Measurements from ENCODE around the gene CMBL.

CMBL gene

GRCh38 chr5:10310066-10310779 is 2.5 kb upstream of the CMBL start:
- no peak for DNase-seq (ENCODE audit: low read depth in 2 of 2)

- no peak for DNase-seq (ENCODE audit: low read depth in 2 of 2)
Measured at GRCh38 chr5:10308844-10309243, 1.1 kb upstream of the CMBL start.

GRCh38 chr5:10306806-10307205 is 896 bp downstream of the CMBL start:
- DNase-seq (ENCODE audit: low read depth in 2 of 2), result no peak

- no peak for DNase-seq (ENCODE audit: low read depth in 2 of 2)
Measured at GRCh38 chr5:10306114-10306513, 1.6 kb downstream of the CMBL start.

GRCh38 chr5:10304932-10305331 is 2.8 kb downstream of the CMBL start:
- no peak for DNase-seq (ENCODE audit: low read depth in 2 of 2)

- DNase-seq (ENCODE audit: low read depth in 2 of 2), result no peak
Measured at GRCh38 chr5:10303699-10304170, 4.0 kb downstream of the CMBL start.

GRCh38 chr5:10303201-10303600 is 4.5 kb downstream of the CMBL start:
- DNase-seq (ENCODE audit: low read depth in 2 of 2), result no peak

GRCh38 chr5:10301842-10302610 is 5.7 kb downstream of the CMBL start:
- DNase-seq (ENCODE audit: low read depth in 2 of 2), result no peak

- DNase-seq (ENCODE audit: low read depth in 2 of 2), result no peak
Measured at GRCh38 chr5:10301266-10301665, 6.4 kb downstream of the CMBL start.

- no peak for DNase-seq (ENCODE audit: low read depth in 2 of 2)
Measured at GRCh38 chr5:10300246-10300645, 7.5 kb downstream of the CMBL start.

- DNase-seq (ENCODE audit: low read depth in 2 of 2), result no peak
Measured at GRCh38 chr5:10297646-10298204, 10.0 kb downstream of the CMBL start.

- no peak for DNase-seq (ENCODE audit: low read depth in 2 of 2)
Measured at GRCh38 chr5:10295619-10296326, 11.9 kb downstream of the CMBL start.

- no peak for DNase-seq (ENCODE audit: low read depth in 2 of 2)
Measured at GRCh38 chr5:10293907-10294662, 13.6 kb downstream of the CMBL start.

GRCh38 chr5:10291692-10292339 is 15.9 kb downstream of the CMBL start:
- DNase-seq (ENCODE audit: low read depth in 2 of 2), result no peak

- DNase-seq (ENCODE audit: low read depth in 2 of 2), result no peak
Measured at GRCh38 chr5:10290438-10290837, 17.3 kb downstream of the CMBL start.

GRCh38 chr5:10289991-10290390 is 17.7 kb downstream of the CMBL start:
- no peak for DNase-seq (ENCODE audit: low read depth in 2 of 2)

GRCh38 chr5:10289353-10289752 is 18.3 kb downstream of the CMBL start:
- DNase-seq (ENCODE audit: low read depth in 2 of 2), result no peak

- no peak for DNase-seq (ENCODE audit: low read depth in 2 of 2)
Measured at GRCh38 chr5:10288592-10289219, 19.0 kb downstream of the CMBL start.

GRCh38 chr5:10286862-10287227 is 20.9 kb downstream of the CMBL start:
- no peak for DNase-seq (ENCODE audit: low read depth in 2 of 2)

GRCh38 chr5:10286162-10286861 is 21.4 kb downstream of the CMBL start:
- no peak for DNase-seq (ENCODE audit: low read depth in 2 of 2)
